H1 (cell line): Measurements from ENCODE around the gene PIK3R1. TPM values are rescaled to one million over a fixed set of nuclear protein-coding genes. Genes with fewer than 3 reads are reported as not detected.

Experiments
- CTCF ChIA-PET: fragments of 300-600 bp; sonication (Branson Sonifier 250); formaldehyde crosslinking; loops from one replicate; lab custom pipeline; 2021; ENCODE audit not compliant: partially characterized antibody; lab: Charles Lee
- POLR2A ChIA-PET: fragments of 300-600 bp; sonication (Branson Sonifier 250); formaldehyde crosslinking; loops from one replicate; lab custom pipeline; 2021; ENCODE audit warnings: inconsistent platforms; ENCODE audit not compliant: partially characterized antibody; lab: Charles Lee
- DNase-seq, 2 experiments: peaks; one replicate each; pipeline versions ENCODE4 v3.0.0 to v3.0.0-alpha.2; 2010 to 2022; ENCODE audit warnings: low spot score in 2 of 2, low read depth in 1 of 2, mixed read lengths in 1 of 2
- FAIRE-seq: peaks from 2 replicates; lab custom pipeline; 2011; peaks lifted over from hg19 to GRCh38; lab: Jason Lieb, UNC
- H2AFZ ChIP-seq: 2 replicates; pipeline ENCODE4 v1.8.1; 2012; ENCODE audit warnings: low read length, inconsistent platforms
- H2AK5ac ChIP-seq: 2 replicates; pipeline ENCODE4 v1.6.1; 2013; ENCODE audit warnings: low read depth, low read length
- H2BK120ac ChIP-seq: replicated peaks from 2 replicates; pipeline ENCODE3; 2013; ENCODE audit warnings: low read depth, low read length, inconsistent platforms
- H2BK12ac ChIP-seq: 2 replicates; pipeline ENCODE4 v1.6.1; 2013; ENCODE audit warnings: low read depth, low read length
- H2BK15ac ChIP-seq: 2 replicates; pipeline ENCODE4 v1.6.1; 2013; ENCODE audit warnings: low read length
- H2BK20ac ChIP-seq: 2 replicates; pipeline ENCODE4 v1.6.1; 2013; ENCODE audit warnings: low read length
- H2BK5ac ChIP-seq: 2 replicates; pipeline ENCODE4 v1.6.1; 2013; ENCODE audit warnings: low read depth, low read length
- H3K14ac ChIP-seq: 2 replicates; pipeline ENCODE4 v1.6.1; 2013; ENCODE audit warnings: inconsistent platforms; ENCODE audit not compliant: insufficient read length
- H3K18ac ChIP-seq: 2 replicates; pipeline ENCODE4 v1.6.1; 2013; ENCODE audit warnings: low read length; ENCODE audit errors: extremely low read depth
- H3K23ac ChIP-seq: 2 replicates; pipeline ENCODE4 v1.6.1; 2013; ENCODE audit warnings: inconsistent platforms; ENCODE audit not compliant: insufficient read length
- H3K23me2 ChIP-seq: 2 replicates; pipeline ENCODE4 v1.6.1; 2013; ENCODE audit warnings: low read depth, low read length
- H3K27ac ChIP-seq: 2 replicates; pipeline ENCODE4 v1.6.1; 2011; ENCODE audit warnings: low read depth, low read length, inconsistent platforms
- H3K27me3 ChIP-seq, 4 experiments: replicated peaks in 1 of 4; 1 replicate in 1 of 4; 2 replicates in 3 of 4; pipeline versions ENCODE4 v1.6.1 to v1.8.1; 2011 to 2013; ENCODE audit warnings: low read length in 3 of 4, mild to moderate bottlenecking in 3 of 4, inconsistent platforms in 2 of 4, mixed read lengths in 2 of 4, moderate library complexity in 1 of 4; ENCODE audit not compliant: control insufficient read depth in 3 of 4, insufficient read depth in 3 of 4; ENCODE audit errors: extremely low read depth in 1 of 4
- H3K36me3 ChIP-seq, 4 experiments: 2 replicates each; pipeline versions ENCODE4 v1.6.1 to v1.8.1; 2011 to 2013; ENCODE audit warnings: mild to moderate bottlenecking in 4 of 4, low read length in 3 of 4, moderate library complexity in 2 of 4, control low read depth in 1 of 4, inconsistent platforms in 1 of 4; ENCODE audit not compliant: insufficient read depth in 4 of 4, control insufficient read depth in 2 of 4
- H3K4ac ChIP-seq: replicated peaks from 2 replicates; pipeline ENCODE3; 2013; ENCODE audit warnings: low read length, low read depth, mixed read lengths, inconsistent platforms; ENCODE audit not compliant: insufficient read length
- H3K4me1 ChIP-seq, 4 experiments: replicated peaks in 1 of 4; 1 replicate in 1 of 4; 2 replicates in 3 of 4; pipeline versions ENCODE4 v1.6.1 to v1.8.1; 2011 to 2013; ENCODE audit warnings: low read length in 3 of 4, inconsistent platforms in 2 of 4, mixed read lengths in 1 of 4; ENCODE audit not compliant: insufficient read depth in 4 of 4, control insufficient read depth in 3 of 4
- H3K4me2 ChIP-seq, 2 experiments: 2 replicates each; pipeline versions ENCODE4 v1.6.1 to v1.8.1; 2011 to 2013; ENCODE audit warnings: low read depth in 2 of 2, low read length in 2 of 2, control low read depth in 1 of 2, inconsistent platforms in 1 of 2, mild to moderate bottlenecking in 1 of 2; ENCODE audit not compliant: insufficient read depth in 1 of 2
- H3K4me3 ChIP-seq, 4 experiments: fragments of 200-600, 300-600 bp in 1 of 4; sonication (generic), shearing (Covaris generic), sonication (Bioruptor Twin) in 1 of 4; 2 replicates each; pipeline versions ENCODE4 v1.5.1 to v1.8.1; 2011 to 2016; ENCODE audit warnings: low read length in 4 of 4, low read depth in 3 of 4, control low read depth in 2 of 4, inconsistent platforms in 2 of 4, mild to moderate bottlenecking in 2 of 4, mixed read lengths in 1 of 4, moderate library complexity in 1 of 4; ENCODE audit not compliant: insufficient read depth in 2 of 4; ENCODE audit errors: extremely low read depth in 1 of 4
- H3K56ac ChIP-seq: replicated peaks from 2 replicates; pipeline ENCODE3; 2013; ENCODE audit warnings: low read depth, mild to moderate bottlenecking, mixed read lengths, low read length, inconsistent platforms; ENCODE audit not compliant: insufficient read length
- H3K79me1 ChIP-seq: 2 replicates; pipeline ENCODE4 v1.6.1; 2013; ENCODE audit warnings: low read depth, low read length, control low read depth
- H3K79me2 ChIP-seq, 2 experiments: 2 replicates each; pipeline versions ENCODE4 v1.6.1 to v1.8.1; 2012 to 2013; ENCODE audit warnings: low read length in 2 of 2, mild to moderate bottlenecking in 2 of 2, inconsistent platforms in 1 of 2; ENCODE audit not compliant: insufficient read depth in 2 of 2, control insufficient read depth in 1 of 2
- H3K9ac ChIP-seq, 4 experiments: replicated peaks in 1 of 4; 1 replicate in 1 of 4; 2 replicates in 3 of 4; pipeline versions ENCODE4 v1.6.1 to v1.8.1; 2011 to 2013; ENCODE audit warnings: low read depth in 3 of 4, low read length in 3 of 4, control low read depth in 2 of 4, mild to moderate bottlenecking in 2 of 4, moderate library complexity in 2 of 4, inconsistent platforms in 1 of 4; ENCODE audit errors: extremely low read depth in 1 of 4
- H3K9me3 ChIP-seq, 2 experiments: 2 replicates each; pipeline versions ENCODE4 v1.6.1 to v1.8.1; 2012 to 2013; ENCODE audit warnings: mild to moderate bottlenecking in 2 of 2, moderate library complexity in 2 of 2, control low read depth in 1 of 2, inconsistent platforms in 1 of 2, low read depth in 1 of 2, low read length in 1 of 2, mixed read lengths in 1 of 2; ENCODE audit not compliant: insufficient read depth in 2 of 2
- H4K20me1 ChIP-seq, 2 experiments: replicated peaks in 1 of 2; 2 replicates each; pipeline versions ENCODE3 to v1.8.1; 2011 to 2013; ENCODE audit warnings: inconsistent platforms in 2 of 2, low read length in 2 of 2, mild to moderate bottlenecking in 1 of 2; ENCODE audit not compliant: insufficient read depth in 2 of 2, control insufficient read depth in 1 of 2
- H4K5ac ChIP-seq: 2 replicates; pipeline ENCODE4 v1.6.1; 2013; ENCODE audit warnings: low read length, low read depth, mixed read lengths, inconsistent platforms; ENCODE audit not compliant: insufficient read length
- H4K8ac ChIP-seq: 2 replicates; pipeline ENCODE4 v1.8.0; 2013; ENCODE audit warnings: mild to moderate bottlenecking, moderate library complexity, low read length, inconsistent platforms; ENCODE audit not compliant: insufficient read depth; ENCODE audit errors: extremely low read depth
- H4K91ac ChIP-seq: replicated peaks from 2 replicates; pipeline ENCODE3; 2013; ENCODE audit warnings: low read length, mixed read lengths, inconsistent platforms; ENCODE audit not compliant: insufficient read length
- CTCF ChIP-seq, 3 experiments: IDR thresholded peaks; 1 replicate in 2 of 3; 2 replicates in 1 of 3; pipeline versions ENCODE4 v1.5.1 to v1.6.1; 2011; ENCODE audit warnings: low read length in 3 of 3, mild to moderate bottlenecking in 3 of 3, inconsistent platforms in 2 of 3, low read depth in 1 of 3, moderate library complexity in 1 of 3; ENCODE audit not compliant: insufficient read depth in 1 of 3; ENCODE audit errors: control extremely low read depth in 1 of 3
- JUND ChIP-seq: IDR thresholded peaks from 2 replicates; pipeline ENCODE4 v1.6.1; 2011; ENCODE audit warnings: mild to moderate bottlenecking, improper control_type of control experiment, low read length
- WGBS, 2 experiments: shearing (Covaris generic) in 1 of 2; methylation state at CpG; one replicate each; pipeline versions ENCODE4 v1.1.6 to v1.1.7; 2013 to 2015; ENCODE audit warnings: low lambda C conversion rate in 2 of 2, mixed read lengths in 2 of 2, inconsistent platforms in 1 of 2, low coverage in 1 of 2, missing lambda C conversion rate in 1 of 2; ENCODE audit not compliant: insufficient replicate concordance in 2 of 2, insufficient coverage in 1 of 2, insufficient read length in 1 of 2; ENCODE audit errors: extremely low coverage in 1 of 2, missing lambda C conversion rate in 1 of 2; 5-methylcytosine and 5-hydroxymethylcytosine counted together
- polyA plus RNA-seq, 7 experiments: library from polyadenylated mRNA; depleted of rRNA in 3 of 7; stranded (reverse) in 5 of 7; unstranded in 2 of 7; fragments of >200 nt in 5 of 7; fragments of 200-250 nt in 2 of 7; gene quantifications; 1 replicate in 5 of 7; 2 replicates in 1 of 7; 4 replicates in 1 of 7; pipeline versions ENCODE4 v1.2.1 to v1.2.3, GENCODE V29; 2011 to 2013; ENCODE audit warnings: missing spikeins in 2 of 7, mixed read lengths in 2 of 7
- total RNA-seq: library from RNA; stranded (reverse); fragmentation: NEBNext Ultra II Directional; extraction: Animal tissue kit (Norgen Biotek cat#: 25700); gene quantifications from 2 replicates; pipeline ENCODE4 v1.2.1, GENCODE V29; 2021

The PIK3R1 gene
- total and polyA plus RNA-seq, 2 of the 8 experiments (the other 6 are each of a cell fraction or from before 2014, with no cell fraction given), result 2.3 to 13.7 TPM

- Histone ChIP-seq H2AFZ (no peak overlapping the region), H2BK12ac (peak overlapping the region; percentile 52; the same call in 1 of the 2 replicates), H4K91ac (no peak overlapping the region), H3K4me3 (no peak overlapping the region), H3K4me2 (no peak overlapping the region), H3K23me2 (no peaks in the 10 kb centered on the region), H3K79me1 (no peaks in the 10 kb centered on the region), H2BK120ac (peak overlapping the region; percentile 70), H3K27ac (no peak overlapping the region), H3K14ac (no peak overlapping the region), H2AK5ac (no peak overlapping the region), H3K9me3 (peaks cover 0 to 5% of the 10 kb centered on the region in 2 experiments; a peak in 1 of 4 replicates), H3K36me3 (no peaks in the 10 kb centered on the region), H3K56ac (no peak overlapping the region), H3K18ac (no peak overlapping the region), H3K9ac (no peak overlapping the region), H4K8ac (no peak overlapping the region), H3K4ac (no peak overlapping the region), H2BK20ac (peak overlapping the region; percentile 24; the same call in 1 of the 2 replicates), H3K27me3 (no peaks in the 10 kb centered on the region), H2BK5ac (peak overlapping the region; percentile 40; the same call in 1 of the 2 replicates), H4K5ac (no peak overlapping the region), H3K79me2 (no peaks in the 10 kb centered on the region), H4K20me1 (no peaks in the 10 kb centered on the region), H3K4me1 (peaks cover 4 to 21% (median 14%) of the 10 kb centered on the region in 4 experiments; a peak in 4 of 7 replicates), H3K23ac (no peak overlapping the region), H2BK15ac (0 out of 2 replicates have a peak overlapping the region, but pooled peaks have one; percentile 0)
- FAIRE-seq (no peak), DNase-seq (no peak)
- ChIA-PET CTCF (no interaction called here), POLR2A (no interaction called here)
- TF ChIP-seq CTCF (IDR thresholded peaks at IDR 0.05; ENCODE audit: control extremely low read depth in 1 of 3, insufficient read depth in 1 of 3, low read depth in 1 of 3, low read length in 3 of 3), result no peak
- TF ChIP-seq JUND, result no peak
- 96% methylated on average over 4 of the region's 5 CpGs; no CpG with 5 or more reads in 1 of the 2 experiments for WGBS, 2 experiments
These were observed 25.9 kb upstream of the PIK3R1 start for GRCh38 chr5:68189613-68190012.
